Stimulated activated CD8-positive, alpha-beta memory T cell treated with anti-CD3 and anti-CD28 coated beads, Interleukin-12 subunit alpha, Interleukin-12 subunit beta, amount 100 ng/mL, for 4 hours (primary cell): Measurements from ENCODE around the gene ELFN2.

Experiments used
- DNase-seq: peaks from one replicate; pipeline ENCODE4 v3.0.0-alpha.2; 2020; ENCODE audit warnings: low read depth

ELFN2 gene

GRCh38 chr22:37427711-37428635, 694 bp upstream of the ELFN2 start:
- DNase-seq = no peak

- DNase-seq = no peak
Observed at GRCh38 chr22:37426706-37427134, 559 bp downstream of the ELFN2 start.

GRCh38 chr22:37425800-37426705, 1.2 kb downstream of the ELFN2 start:
- no peak for DNase-seq

- no peak for DNase-seq
Observed at GRCh38 chr22:37425369-37425768, 1.9 kb downstream of the ELFN2 start.

GRCh38 chr22:37423283-37423682, 4.0 kb downstream of the ELFN2 start:
- no peak for DNase-seq

- no peak for DNase-seq
Observed at GRCh38 chr22:37421468-37421877, 5.8 kb downstream of the ELFN2 start.

- DNase-seq = no peak
Observed at GRCh38 chr22:37420686-37421467, 6.4 kb downstream of the ELFN2 start.

- no peak for DNase-seq
Observed at GRCh38 chr22:37419969-37420685, 7.2 kb downstream of the ELFN2 start.

GRCh38 chr22:37419370-37419968, 7.8 kb downstream of the ELFN2 start:
- no peak for DNase-seq

GRCh38 chr22:37418627-37419369, 8.5 kb downstream of the ELFN2 start:
- no peak for DNase-seq

- no peak for DNase-seq
Observed at GRCh38 chr22:37417677-37418348, 9.5 kb downstream of the ELFN2 start.

GRCh38 chr22:37417264-37417663, 10.0 kb downstream of the ELFN2 start:
- no peak for DNase-seq

GRCh38 chr22:37416827-37417226, 10.5 kb downstream of the ELFN2 start:
- DNase-seq = no peak

- DNase-seq = no peak
Observed at GRCh38 chr22:37416389-37416788, 10.9 kb downstream of the ELFN2 start.

- DNase-seq = no peak
Observed at GRCh38 chr22:37415210-37415609, 12.1 kb downstream of the ELFN2 start.

- no peak for DNase-seq
Observed at GRCh38 chr22:37414288-37414687, 13.0 kb downstream of the ELFN2 start.

- no peak for DNase-seq
Observed at GRCh38 chr22:37413546-37413945, 13.7 kb downstream of the ELFN2 start.

GRCh38 chr22:37412495-37413250, 14.6 kb downstream of the ELFN2 start:
- no peak for DNase-seq

- no peak for DNase-seq
Observed at GRCh38 chr22:37411655-37412054, 15.6 kb downstream of the ELFN2 start.
